Cardiac muscle cell (in vitro differentiated cells and primary cell): ENCODE measurements around the gene CASP9. TPM values are rescaled to one million over a fixed set of nuclear protein-coding genes. Genes with fewer than 3 reads are reported as not detected.

Experiments used
- DNase-seq, 2 donors: peaks; one replicate each; pipeline versions ENCODE4 v3.0.0 to v3.0.0-alpha.2; 2010 to 2017; ENCODE audit warnings: low read depth in 1 of 2, low spot score in 1 of 2
- H3K27ac ChIP-seq: fragments of 200-600 bp; sonication (generic); 2 replicates; pipeline ENCODE4 v1.5.1; 2016
- H3K27me3 ChIP-seq: fragments of 200-600 bp; sonication (generic); 2 replicates; pipeline ENCODE4 v1.6.0; 2016; ENCODE audit warnings: control low read depth
- H3K36me3 ChIP-seq: fragments of 200-600 bp; sonication (generic); 2 replicates; pipeline ENCODE4 v1.5.1; 2016; ENCODE audit warnings: control low read depth
- H3K4me1 ChIP-seq: fragments of 200-600 bp; sonication (generic); 2 replicates; pipeline ENCODE4 v1.8.1; 2017; ENCODE audit warnings: low read depth, mild to moderate bottlenecking, mixed run types
- H3K4me3 ChIP-seq: fragments of 200-600 bp; sonication (generic); 2 replicates; pipeline ENCODE4 v1.5.1; 2016; ENCODE audit warnings: mild to moderate bottlenecking
- H3K9me3 ChIP-seq: fragments of 200-600 bp; sonication (generic); 2 replicates; pipeline ENCODE4 v1.5.1; 2017; ENCODE audit warnings: low read depth, mild to moderate bottlenecking, control low read depth
- CTCF ChIP-seq: IDR thresholded peaks from 2 replicates; pipeline ENCODE4 v1.5.1; 2012; ENCODE audit warnings: low read depth, mild to moderate bottlenecking, low read length
- polyA plus RNA-seq: library from polyadenylated mRNA; unstranded; fragments of >200 nt; fragmentation: Nextera tagmentation; extraction: Ambion mirVana; gene quantifications from 2 replicates; pipeline ENCODE4 v1.2.1, GENCODE V29; 2016
- total RNA-seq: library from RNA; depleted of rRNA; stranded (reverse); fragments of >200 nt; gene quantifications from 2 replicates; pipeline ENCODE4 v1.2.3, GENCODE V29; 2016

CASP9 gene
- total and polyA plus RNA-seq, 2 experiments from 2014 or later, result 44.7 to 96.1 TPM

GRCh38 chr1:15453734-15454133 lies 70.3 kb downstream of the CASP9 start:
- H3K27ac ChIP-seq, result no peak overlapping the region
- no peaks in the 10 kb centered on the region for H3K27me3 ChIP-seq
- H3K36me3 ChIP-seq, result no peaks in the 10 kb centered on the region
- H3K4me1 ChIP-seq, result peaks cover 6% of the 10 kb centered on the region
- DNase-seq, result no peak
- TF ChIP-seq CTCF, result no peak
- no peak overlapping the region for H3K4me3 ChIP-seq
- no peaks in the 10 kb centered on the region for H3K9me3 ChIP-seq

- no peak overlapping the region for H3K4me3 ChIP-seq
These were observed 71.0 kb downstream of the CASP9 start for GRCh38 chr1:15452866-15453571.

GRCh38 chr1:15452216-15452615 lies 71.8 kb downstream of the CASP9 start:
- H3K27ac ChIP-seq, result no peak overlapping the region
- H3K27me3 ChIP-seq, result no peaks in the 10 kb centered on the region
- no peak for TF ChIP-seq CTCF
- no peak overlapping the region for H3K4me3 ChIP-seq
- no peaks in the 10 kb centered on the region for H3K4me1 ChIP-seq
- H3K9me3 ChIP-seq, result no peaks in the 10 kb centered on the region
- no peak for DNase-seq
- H3K36me3 ChIP-seq, result no peaks in the 10 kb centered on the region

More at GRCh38 chr1:15452866-15453571, 71.0 kb downstream of the CASP9 start:
- no peaks in the 10 kb centered on the region for H3K27me3 ChIP-seq
- no peak for TF ChIP-seq CTCF
- DNase-seq, result peak in 1 of 2 donors; percentile 21
- H3K4me1 ChIP-seq, result peaks cover under 1% of the 10 kb centered on the region
- no peak overlapping the region for H3K27ac ChIP-seq
- no peaks in the 10 kb centered on the region for H3K36me3 ChIP-seq
- no peaks in the 10 kb centered on the region for H3K9me3 ChIP-seq

- TF ChIP-seq CTCF, result no peak
- Histone ChIP-seq H3K27me3 (no peaks in the 10 kb centered on the region), H3K27ac (no peak overlapping the region), H3K36me3 (no peaks in the 10 kb centered on the region), H3K9me3 (no peaks in the 10 kb centered on the region), H3K4me1 (no peaks in the 10 kb centered on the region), H3K4me3 (no peak overlapping the region)
- DNase-seq, result no peak
These were observed 72.8 kb downstream of the CASP9 start for GRCh38 chr1:15451014-15451722.

- no peak overlapping the region for H3K4me3 ChIP-seq
- peaks cover under 1% of the 10 kb centered on the region for H3K4me1 ChIP-seq
- H3K27ac ChIP-seq, result no peak overlapping the region
- no peaks in the 10 kb centered on the region for H3K36me3 ChIP-seq
- no peaks in the 10 kb centered on the region for H3K9me3 ChIP-seq
- no peaks in the 10 kb centered on the region for H3K27me3 ChIP-seq
- no peak for DNase-seq
- no peak for TF ChIP-seq CTCF
These were observed 74.4 kb downstream of the CASP9 start for GRCh38 chr1:15449567-15449966.
